HepG2 (cell line): ENCODE data around the gene TMBIM1. TPM values are rescaled to one million over a fixed set of nuclear protein-coding genes. Genes with fewer than 3 reads are reported as not detected.

Experiments
- AFF4 ChIP-seq: sonication (generic); formaldehyde crosslinking; IDR thresholded peaks from 2 replicates; pipeline ENCODE4 v1.4.0; 2020; ENCODE audit warnings: missing genetic modification reagents
- ARID2 ChIP-seq: sonication (generic); formaldehyde crosslinking; IDR thresholded peaks from 2 replicates; pipeline ENCODE4 v1.8.1; 2022; ENCODE audit warnings: mild to moderate bottlenecking, missing genetic modification reagents, borderline replicate concordance
- HCFC1 ChIP-seq: fragments of 150-350 bp; IDR thresholded peaks from 2 replicates; pipeline ENCODE4 v1.6.1; 2014; ENCODE audit warnings: low read depth, low read length
- HDAC1 ChIP-seq: sonication (generic); formaldehyde crosslinking; IDR thresholded peaks from 2 replicates; pipeline ENCODE4 v1.5.1; 2020; ENCODE audit warnings: mild to moderate bottlenecking, missing genetic modification reagents
- HNF4A ChIP-seq: sonication (generic); formaldehyde crosslinking; IDR thresholded peaks from 2 replicates; pipeline ENCODE4 v1.4.0; 2020; ENCODE audit warnings: missing genetic modification reagents
- HNRNPUL1 ChIP-seq: fragments of 200-400 bp; formaldehyde crosslinking; IDR thresholded peaks from 2 replicates; pipeline ENCODE4 v1.6.1; 2017; ENCODE audit warnings: low read depth, mild to moderate bottlenecking, low read length, moderate library complexity
- KAT8 ChIP-seq: IDR thresholded peaks from 2 replicates; pipeline ENCODE4 v1.6.1; 2016; ENCODE audit warnings: missing genetic modification reagents, missing compliant biosample characterization
- NR2C2 ChIP-seq: sonication (generic); formaldehyde crosslinking; IDR thresholded peaks from 2 replicates; pipeline ENCODE4 v1.4.0; 2020; ENCODE audit warnings: missing genetic modification reagents, mild to moderate bottlenecking, moderate library complexity, borderline replicate concordance
- POGZ ChIP-seq: sonication (generic); formaldehyde crosslinking; IDR thresholded peaks from 2 replicates; pipeline ENCODE4 v1.4.0; 2020; ENCODE audit warnings: mild to moderate bottlenecking, missing genetic modification reagents
- XRCC5 ChIP-seq: fragments of 200-400 bp; formaldehyde crosslinking; optimal IDR thresholded peaks from 2 replicates; pipeline ENCODE3; 2017; ENCODE audit warnings: mild to moderate bottlenecking, low read length
- ZBTB40 ChIP-seq, 2 experiments: fragments of 450-650 bp in 1 of 2; sonication (generic) in 1 of 2; formaldehyde crosslinking in 1 of 2; IDR thresholded peaks; 2 replicates each; pipeline versions ENCODE4 v1.6.1 to v1.8.0; 2016 to 2022; ENCODE audit warnings: antibody characterized with exemption in 1 of 2, mild to moderate bottlenecking in 1 of 2, missing genetic modification reagents in 1 of 2
- ZBTB7B ChIP-seq: sonication (generic); formaldehyde crosslinking; IDR thresholded peaks from 2 replicates; pipeline ENCODE4 v1.4.0; 2020; ENCODE audit warnings: missing genetic modification reagents
- ZFY ChIP-seq: sonication (generic); formaldehyde crosslinking; IDR thresholded peaks from 2 replicates; pipeline ENCODE4 v1.4.0; 2020; ENCODE audit warnings: missing genetic modification reagents
- ZNF530 ChIP-seq: sonication (generic); formaldehyde crosslinking; IDR thresholded peaks from 2 replicates; pipeline ENCODE4 v1.5.0; 2020; ENCODE audit warnings: low read depth, mild to moderate bottlenecking, missing genetic modification reagents
- ZNF747 ChIP-seq: sonication (generic); formaldehyde crosslinking; IDR thresholded peaks from 2 replicates; pipeline ENCODE4 v1.8.1; 2023; ENCODE audit warnings: missing genetic modification reagents, mild to moderate bottlenecking, borderline replicate concordance
- polyA plus RNA-seq, 8 experiments: library from polyadenylated mRNA; depleted of rRNA in 3 of 8; stranded (reverse) in 7 of 8; unstranded in 1 of 8; fragments of >200 nt; fragmentation: Illumina TruSeq in 4 of 8; extraction: Trizol in 4 of 8; gene quantifications; 2 replicates each; pipeline versions ENCODE4 v1.2.1 to v1.2.3, GENCODE V29; 2011 to 2016; ENCODE audit warnings: low read depth in 4 of 8, missing spikeins in 1 of 8, mixed read lengths in 1 of 8; ENCODE audit not compliant: insufficient read depth in 1 of 8
- total RNA-seq, 5 experiments: library from RNA; depleted of rRNA; stranded (reverse); fragments of >200 nt; fragmentation: Illumina TruSeq; extraction: Trizol; gene quantifications; 2 replicates each; pipeline ENCODE4 v1.2.3, GENCODE V29; 2016; ENCODE audit warnings: low read depth in 1 of 5
- TF ChIP-seq, protein P1 (sequence below): IDR thresholded peaks from 2 replicates; pipeline ENCODE4 v1.6.1; 2012; ENCODE audit warnings: inconsistent platforms

The TMBIM1 gene
- total and polyA plus RNA-seq, 2 of the 13 experiments (the other 11 are each of a cell fraction or from before 2014, with no cell fraction given) = 127 to 139 TPM

DNA sequence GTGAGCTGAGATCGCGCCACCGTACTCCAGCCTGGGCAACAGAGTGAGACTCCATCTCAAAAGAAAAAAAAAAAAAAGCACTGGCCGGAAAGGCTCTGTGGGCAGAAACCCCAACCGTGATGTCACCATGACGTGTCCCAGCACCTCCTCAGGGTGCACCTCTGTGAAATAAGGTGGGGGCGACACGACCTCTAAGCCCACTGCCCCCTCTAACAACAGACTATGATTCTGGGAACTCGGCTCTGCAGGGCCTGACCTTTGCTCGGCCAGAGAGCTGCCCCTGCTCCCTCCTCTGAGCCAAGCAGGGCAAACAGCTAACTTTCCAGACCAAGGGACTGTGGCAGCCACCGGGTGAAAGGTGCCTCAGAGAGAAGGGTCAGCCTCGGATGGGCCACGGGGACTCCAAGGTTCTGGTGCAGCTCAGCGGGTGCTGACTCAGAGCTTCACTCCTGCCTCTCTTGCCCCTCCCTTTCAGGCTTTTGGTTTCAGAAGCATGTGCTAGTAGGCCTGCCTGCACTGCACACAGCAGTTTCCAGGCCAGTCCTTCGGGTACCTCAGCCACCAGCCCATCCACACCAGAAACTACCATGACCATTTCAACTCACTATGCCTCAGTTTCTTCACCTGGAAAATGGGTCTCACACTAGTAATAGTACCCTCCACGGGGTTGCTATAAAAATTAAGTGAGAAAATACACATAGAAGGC is 8.0 kb downstream of the TMBIM1 start (continued):
- TF ChIP-seq ZBTB40 (IDR thresholded peaks at IDR 0.05) (no peak), ZBTB40 (CRISPR knock-in tag; IDR thresholded peaks at IDR 0.05) (peak; percentile 73; the same call in 1 of the 2 replicates), ZNF530 (no peak), ARID2 (no peak), HDAC1 (CRISPR knock-in tag) (peak; percentile 31; the same call in 1 of the 2 replicates), ZFY (peak; percentile 38; the same call in 1 of the 2 replicates), AFF4 (CRISPR knock-in tag) (no peak), ZBTB7B (CRISPR knock-in tag) (peak; percentile 62; the same call in 1 of the 2 replicates), HCFC1 (no peak), HNF4A (CRISPR knock-in tag) (peak; percentile 88), XRCC5 (peak; percentile 86), KAT8 (CRISPR knock-in tag) (peak; percentile 40; the same call in 1 of the 2 replicates), POGZ (CRISPR knock-in tag) (peak; percentile 33; the same call in 1 of the 2 replicates), ZNF747 (CRISPR knock-in tag) (0 out of 2 replicates have a peak, but pooled peaks have one; percentile 70), HNRNPUL1 (no peak), NR2C2 (CRISPR knock-in tag) (0 out of 2 replicates have a peak, but pooled peaks have one; percentile 38)
- TF ChIP-seq, protein P1, sequence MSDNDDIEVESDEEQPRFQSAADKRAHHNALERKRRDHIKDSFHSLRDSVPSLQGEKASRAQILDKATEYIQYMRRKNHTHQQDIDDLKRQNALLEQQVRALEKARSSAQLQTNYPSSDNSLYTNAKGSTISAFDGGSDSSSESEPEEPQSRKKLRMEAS = peak; percentile 43; the same call in 1 of the 2 replicates
